ENCODE measurements around the gene PRKAG2.

DNA sequence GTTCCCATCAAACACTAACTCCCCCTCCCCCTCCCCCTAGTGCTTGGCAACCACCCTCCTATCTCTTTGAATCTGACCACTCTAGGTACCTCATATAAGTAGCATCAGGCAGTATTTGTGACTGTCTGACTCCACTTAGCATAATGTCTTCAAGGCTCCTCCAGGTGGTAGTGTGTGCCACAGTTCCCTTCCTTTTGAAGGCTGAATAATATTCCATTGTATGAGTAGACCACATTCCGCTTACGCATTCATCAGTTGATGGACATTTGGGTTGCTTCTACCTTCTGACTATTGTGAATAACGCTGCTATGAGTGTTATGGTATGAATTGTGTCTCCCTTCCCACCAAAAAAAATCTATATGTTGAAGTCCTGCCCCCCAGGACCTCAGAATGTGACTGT is 89.6 kb downstream of the PRKAG2 start:
- TF ChIP-seq EGR1 (IDR thresholded peaks at IDR 0.05; ENCODE audit: borderline replicate concordance, low read depth, low read length) = no peak
- TF ChIP-seq, protein P1, sequence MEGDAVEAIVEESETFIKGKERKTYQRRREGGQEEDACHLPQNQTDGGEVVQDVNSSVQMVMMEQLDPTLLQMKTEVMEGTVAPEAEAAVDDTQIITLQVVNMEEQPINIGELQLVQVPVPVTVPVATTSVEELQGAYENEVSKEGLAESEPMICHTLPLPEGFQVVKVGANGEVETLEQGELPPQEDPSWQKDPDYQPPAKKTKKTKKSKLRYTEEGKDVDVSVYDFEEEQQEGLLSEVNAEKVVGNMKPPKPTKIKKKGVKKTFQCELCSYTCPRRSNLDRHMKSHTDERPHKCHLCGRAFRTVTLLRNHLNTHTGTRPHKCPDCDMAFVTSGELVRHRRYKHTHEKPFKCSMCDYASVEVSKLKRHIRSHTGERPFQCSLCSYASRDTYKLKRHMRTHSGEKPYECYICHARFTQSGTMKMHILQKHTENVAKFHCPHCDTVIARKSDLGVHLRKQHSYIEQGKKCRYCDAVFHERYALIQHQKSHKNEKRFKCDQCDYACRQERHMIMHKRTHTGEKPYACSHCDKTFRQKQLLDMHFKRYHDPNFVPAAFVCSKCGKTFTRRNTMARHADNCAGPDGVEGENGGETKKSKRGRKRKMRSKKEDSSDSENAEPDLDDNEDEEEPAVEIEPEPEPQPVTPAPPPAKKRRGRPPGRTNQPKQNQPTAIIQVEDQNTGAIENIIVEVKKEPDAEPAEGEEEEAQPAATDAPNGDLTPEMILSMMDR (IDR thresholded peaks at IDR 0.05; ENCODE audit: control extremely low read depth in 1 of 3, insufficient read depth in 1 of 3, low read depth in 1 of 3, low read length in 3 of 3) = no peak
- no peak for TF ChIP-seq POLR2A (IDR thresholded peaks at IDR 0.05; ENCODE audit: control extremely low read depth in 1 of 2, low read depth in 2 of 2, low read length in 2 of 2)
- TF ChIP-seq EZH2 (IDR thresholded peaks at IDR 0.05; ENCODE audit: low read depth, low read length, severe bottlenecking) = no peak
- TF ChIP-seq HDAC2 (IDR thresholded peaks at IDR 0.05; ENCODE audit: borderline replicate concordance in 1 of 2, low read depth in 2 of 2, low read length in 2 of 2) = no peak
- no peak for TF ChIP-seq MAFK (IDR thresholded peaks at IDR 0.05; ENCODE audit: low read depth, low read length)
- TF ChIP-seq, protein P2, sequence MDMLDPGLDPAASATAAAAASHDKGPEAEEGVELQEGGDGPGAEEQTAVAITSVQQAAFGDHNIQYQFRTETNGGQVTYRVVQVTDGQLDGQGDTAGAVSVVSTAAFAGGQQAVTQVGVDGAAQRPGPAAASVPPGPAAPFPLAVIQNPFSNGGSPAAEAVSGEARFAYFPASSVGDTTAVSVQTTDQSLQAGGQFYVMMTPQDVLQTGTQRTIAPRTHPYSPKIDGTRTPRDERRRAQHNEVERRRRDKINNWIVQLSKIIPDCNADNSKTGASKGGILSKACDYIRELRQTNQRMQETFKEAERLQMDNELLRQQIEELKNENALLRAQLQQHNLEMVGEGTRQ (IDR thresholded peaks at IDR 0.05; ENCODE audit: low read length) = no peak
- TF ChIP-seq CBX8 (IDR thresholded peaks at IDR 0.05; ENCODE audit: borderline replicate concordance, low read depth, low read length) = no peak
- no peak for TF ChIP-seq TAF1 (IDR thresholded peaks at IDR 0.05; ENCODE audit: low read depth, low read length)
- no peak for TF ChIP-seq TEAD4 (IDR thresholded peaks at IDR 0.05; ENCODE audit: low read depth, low read length)
- no peak for TF ChIP-seq KDM1A (IDR thresholded peaks at IDR 0.05; ENCODE audit: borderline replicate concordance, low read length)
- no peak for TF ChIP-seq RXRA (IDR thresholded peaks at IDR 0.05; ENCODE audit: insufficient read depth, low read depth, low read length)
- TF ChIP-seq YY1 (IDR thresholded peaks at IDR 0.05; ENCODE audit: low read depth, low read length) = no peak

All from H1 (cell line).